Measurements from ENCODE around the gene NIPAL3. TPM values are rescaled to one million over a fixed set of nuclear protein-coding genes. Genes with fewer than 3 reads are reported as not detected.
"Not testable (repeated sequence)": the region's sequence is repeated elsewhere in the genome, so short reads cannot be mapped to it uniquely, and the experiment has no call there.

Gene NIPAL3
- polyA plus RNA-seq, 2 donors, result 10.3 to 11.3 TPM

DNA sequence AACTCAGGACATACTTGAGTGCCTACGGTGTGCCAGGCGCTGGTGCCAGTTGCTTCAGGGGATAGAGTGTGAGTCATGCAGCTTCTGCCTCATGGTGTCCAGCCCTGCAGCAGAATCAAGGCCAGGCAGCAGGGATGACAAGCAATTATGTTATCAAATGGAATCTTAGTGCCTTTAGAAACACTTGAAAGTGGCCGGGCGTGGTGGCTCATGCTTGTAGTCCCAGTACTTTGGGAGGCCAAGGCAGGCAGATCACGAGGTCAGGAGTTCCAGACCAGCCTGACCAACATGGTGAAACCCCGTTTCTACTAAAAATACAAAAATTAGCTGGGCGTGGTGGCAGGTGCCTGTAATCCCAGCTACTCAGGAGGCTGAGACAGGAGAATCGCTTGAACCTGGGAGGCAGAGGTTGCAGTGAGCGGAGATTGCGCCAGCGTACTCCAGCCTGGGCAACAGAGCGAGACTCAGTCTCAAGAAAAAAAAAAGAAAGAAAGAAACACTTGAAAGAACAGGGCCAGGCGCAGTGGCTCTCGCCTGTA lies 100.1 kb downstream of the NIPAL3 start:
- not testable (repeated sequence) for H3K4me1 ChIP-seq (ENCODE audit: control insufficient read depth in 2 of 2, insufficient read depth in 2 of 2, low read length in 1 of 2); H3K27me3 ChIP-seq (ENCODE audit: control insufficient read depth in 1 of 2, insufficient read depth in 2 of 2, low read length in 2 of 2); H3K36me3 ChIP-seq (ENCODE audit: control insufficient read depth in 2 of 2, insufficient read depth in 2 of 2, low read length in 1 of 2); H3K27ac ChIP-seq (ENCODE audit: low read depth in 2 of 2, low read length in 1 of 2); H3K4me3 ChIP-seq (ENCODE audit: low read depth in 1 of 2, low read length in 2 of 2); H3K9me3 ChIP-seq (ENCODE audit: control insufficient read depth in 2 of 2, insufficient read depth in 1 of 2, low read depth in 1 of 2, low read length in 1 of 2)
- 81 to 85% methylated on average over 14 of the region's 14 CpGs for WGBS, 2 donors

DNA sequence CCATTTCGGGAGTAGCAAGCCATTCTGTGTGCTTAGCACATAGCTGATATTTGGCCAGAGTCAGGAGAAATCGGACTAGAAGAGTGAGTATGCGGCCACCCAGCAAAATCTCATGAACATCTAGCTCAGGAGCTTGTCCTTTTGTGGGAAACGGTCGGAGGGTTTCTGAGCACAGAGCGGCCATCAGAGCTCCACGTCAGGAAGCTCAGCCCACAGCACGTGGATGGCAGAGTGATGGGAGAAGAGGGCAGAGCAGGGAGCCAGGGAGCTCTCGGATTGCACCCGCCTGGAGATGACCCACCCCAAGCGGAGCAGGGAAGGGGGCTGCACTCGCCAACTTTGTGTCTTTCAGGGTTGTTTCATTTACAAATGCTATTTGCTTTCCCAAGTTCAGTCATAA lies 100.9 kb downstream of the NIPAL3 start:
- H3K9me3 ChIP-seq (ENCODE audit: control insufficient read depth in 2 of 2, insufficient read depth in 1 of 2, low read depth in 1 of 2, low read length in 1 of 2), result no peaks in the 10 kb centered on the region
- H3K27me3 ChIP-seq (ENCODE audit: control insufficient read depth in 1 of 2, insufficient read depth in 2 of 2, low read length in 2 of 2), result no peaks in the 10 kb centered on the region
- H3K4me1 ChIP-seq (ENCODE audit: control insufficient read depth in 2 of 2, insufficient read depth in 2 of 2, low read length in 1 of 2), result peaks cover 2 to 3% of the 10 kb centered on the region in 2 donors
- H3K4me3 ChIP-seq (ENCODE audit: low read depth in 1 of 2, low read length in 2 of 2), result no peak overlapping the region
- no peak overlapping the region for H3K27ac ChIP-seq (ENCODE audit: low read depth in 2 of 2, low read length in 1 of 2)
- WGBS, 2 donors, result 87 to 88% methylated on average over 12 of the region's 12 CpGs
- peaks cover 0 to 8% of the 10 kb centered on the region in 2 donors for H3K36me3 ChIP-seq (ENCODE audit: control insufficient read depth in 2 of 2, insufficient read depth in 2 of 2, low read length in 1 of 2)

DNA sequence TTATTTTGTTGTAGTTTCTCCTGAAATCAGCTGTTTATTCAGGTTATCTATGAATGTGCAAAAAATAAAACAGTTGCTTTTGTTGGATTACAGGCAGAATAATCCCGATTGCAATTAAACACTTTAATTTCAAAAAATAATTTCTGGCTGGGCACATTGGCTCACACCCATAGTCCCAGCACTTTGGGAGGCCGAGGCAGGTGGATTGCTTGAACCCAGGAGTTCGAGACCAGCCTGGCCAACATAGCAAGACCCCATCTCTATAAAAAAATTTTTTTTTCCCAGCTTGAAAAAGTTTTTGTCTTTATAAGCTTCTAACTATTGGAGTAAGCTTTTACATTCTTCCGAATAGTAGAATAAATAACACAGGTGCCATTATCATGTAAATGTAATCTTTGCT lies 102.3 kb downstream of the NIPAL3 start:
- Histone ChIP-seq H3K4me1 (ENCODE audit: control insufficient read depth in 2 of 2, insufficient read depth in 2 of 2, low read length in 1 of 2) (peaks cover 0 to 2% of the 10 kb centered on the region in 2 donors), H3K27me3 (ENCODE audit: control insufficient read depth in 1 of 2, insufficient read depth in 2 of 2, low read length in 2 of 2) (no peaks in the 10 kb centered on the region), H3K4me3 (ENCODE audit: low read depth in 1 of 2, low read length in 2 of 2) (no peak overlapping the region), H3K36me3 (ENCODE audit: control insufficient read depth in 2 of 2, insufficient read depth in 2 of 2, low read length in 1 of 2) (peaks cover 0 to 8% of the 10 kb centered on the region in 2 donors), H3K27ac (ENCODE audit: low read depth in 2 of 2, low read length in 1 of 2) (no peak overlapping the region), H3K9me3 (ENCODE audit: control insufficient read depth in 2 of 2, insufficient read depth in 1 of 2, low read depth in 1 of 2, low read length in 1 of 2) (no peaks in the 10 kb centered on the region)
- WGBS, 2 donors, result 94 to 97% methylated on average over 4 of the region's 4 CpGs

DNA sequence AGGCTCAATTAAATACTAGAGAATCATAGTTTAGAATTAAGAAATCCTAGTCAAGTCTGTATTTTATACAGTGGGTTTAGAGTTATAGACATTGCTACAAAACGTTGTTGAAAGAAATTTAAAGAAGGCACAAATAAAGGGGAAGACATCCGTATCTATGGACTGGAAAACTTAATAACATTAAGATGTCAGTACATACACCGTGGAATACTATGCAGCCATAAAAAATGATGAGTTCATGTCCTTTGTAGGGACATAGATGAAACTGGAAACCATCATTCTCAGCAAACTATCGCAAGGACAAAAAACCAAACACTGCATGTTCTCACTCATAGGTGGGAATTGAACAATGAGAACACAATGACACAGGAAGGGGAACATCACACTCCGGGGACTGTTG lies 104.7 kb downstream of the NIPAL3 start:
- not testable (repeated sequence) for H3K36me3 ChIP-seq (ENCODE audit: control insufficient read depth in 2 of 2, insufficient read depth in 2 of 2, low read length in 1 of 2); H3K27ac ChIP-seq (ENCODE audit: low read depth in 2 of 2, low read length in 1 of 2); H3K27me3 ChIP-seq (ENCODE audit: control insufficient read depth in 1 of 2, insufficient read depth in 2 of 2, low read length in 2 of 2); H3K4me3 ChIP-seq (ENCODE audit: low read depth in 1 of 2, low read length in 2 of 2); H3K4me1 ChIP-seq (ENCODE audit: control insufficient read depth in 2 of 2, insufficient read depth in 2 of 2, low read length in 1 of 2); H3K9me3 ChIP-seq (ENCODE audit: control insufficient read depth in 2 of 2, insufficient read depth in 1 of 2, low read depth in 1 of 2, low read length in 1 of 2)
- WGBS, 2 donors, result 96 to 97% methylated on average over 5 of the region's 5 CpGs

Other genes with a start within 250 kb of the NIPAL3 start
- gene IFNLR1, start 228.5 kb upstream of the NIPAL3 start, polyA plus RNA-seq, result 1 to 10 TPM; 2.2 to 2.9 TPM
- gene GRHL3, start 96.4 kb upstream of the NIPAL3 start, polyA plus RNA-seq, result 100 to 1,000 TPM in 1 of 2 donors, 10 to 100 TPM in 1; 59.0 to 115 TPM
- 1 to 10 TPM; 4.8 to 8.8 TPM for gene STPG1, start 2.0 kb upstream of the NIPAL3 start, polyA plus RNA-seq
- 1 to 10 TPM; 9.5 to 10.0 TPM for gene RCAN3, start 87.0 kb downstream of the NIPAL3 start, polyA plus RNA-seq
- under 1 TPM; 0.02 to 0.04 TPM for gene NCMAP, start 140.3 kb downstream of the NIPAL3 start, polyA plus RNA-seq
- gene SRRM1, start 227.5 kb downstream of the NIPAL3 start, polyA plus RNA-seq, result 10 to 100 TPM; 28.8 to 37.6 TPM

Measured in esophagus (tissue), 2 donors.